ENCODE measurements around the gene USP14. TPM values are rescaled to one million over a fixed set of nuclear protein-coding genes. Genes with fewer than 3 reads are reported as not detected.

The USP14 gene
- total RNA-seq, 1 experiment from 2014 or later: 95.2 TPM

GRCh38 chr18:159037-159652 lies 788 bp downstream of the USP14 start:
- H3K27me3 Mint-ChIP-seq (ENCODE audit: insufficient read depth, unreplicated experiment): no peaks in the 10 kb centered on the region

GRCh38 chr18:159933-160332 lies 1.6 kb downstream of the USP14 start:
- H3K4me3 ChIP-seq (ENCODE audit: low read depth, low read length): peak overlapping the region; percentile 78

More at GRCh38 chr18:159037-159652, 788 bp downstream of the USP14 start:
- H3K36me3 Mint-ChIP-seq (ENCODE audit: insufficient read depth, unreplicated experiment): peaks cover 14% of the 10 kb centered on the region
- Histone ChIP-seq H3K36me3 (ENCODE audit: control insufficient read depth, insufficient read depth, low read length) (no peaks in the 10 kb centered on the region; the same call in 1 of the 2 replicates), H3K9me3 (no peaks in the 10 kb centered on the region), H3K27me3 (replicated peaks; ENCODE audit: control insufficient read depth, insufficient read depth, low read length) (no peaks in the 10 kb centered on the region), H3K4me1 (peaks cover 15% of the 10 kb centered on the region; the same call in 1 of the 2 replicates), H3K4me3 (ENCODE audit: low read depth, low read length) (peak overlapping the region; percentile 78)
- intact Hi-C loops (cut with micrococcal nuclease; ENCODE audit: unreplicated experiment): loop anchor here (5.0 kb wide), 1 partner anchor 47 kb away; no protein-coding TSS in a partner anchor
- DNase-seq: peak in 1 of 2 experiments; percentile 25
- CTCF ChIA-PET: no interaction called here
- no peaks in the 10 kb centered on the region for H3K9me3 Mint-ChIP-seq (ENCODE audit: unreplicated experiment)
- POLR2A ChIA-PET: no interaction called here
- H3K4me1 Mint-ChIP-seq (ENCODE audit: low read depth, unreplicated experiment): peaks cover 6% of the 10 kb centered on the region
- TF ChIP-seq CTCF (IDR thresholded peaks at IDR 0.05; ENCODE audit: insufficient read depth in 1 of 2, low read depth in 1 of 2, low read length in 1 of 2, severe bottlenecking in 1 of 2, unreplicated experiment in 1 of 2): no peak
- TSS peak; percentile 47 for BruUV-seq (replicated peaks)
- peak overlapping the region; percentile 90 for H3K4me3 Mint-ChIP-seq (ENCODE audit: unreplicated experiment)
- H3K27ac Mint-ChIP-seq (ENCODE audit: unreplicated experiment): peak overlapping the region; percentile 93

More at GRCh38 chr18:159933-160332, 1.6 kb downstream of the USP14 start:
- Histone ChIP-seq H3K36me3 (ENCODE audit: control insufficient read depth, insufficient read depth, low read length) (no peaks in the 10 kb centered on the region; the same call in 1 of the 2 replicates), H3K9me3 (no peaks in the 10 kb centered on the region), H3K4me1 (peaks cover 15% of the 10 kb centered on the region; the same call in 1 of the 2 replicates), H3K27me3 (replicated peaks; ENCODE audit: control insufficient read depth, insufficient read depth, low read length) (no peaks in the 10 kb centered on the region)
- peak overlapping the region; percentile 90 for H3K4me3 Mint-ChIP-seq (ENCODE audit: unreplicated experiment)
- intact Hi-C loops (cut with micrococcal nuclease; ENCODE audit: unreplicated experiment): loop anchor here (5.0 kb wide), 1 partner anchor 48 kb away; no protein-coding TSS in a partner anchor
- no TSS peak for BruUV-seq (replicated peaks)
- POLR2A ChIA-PET: no interaction called here
- peak overlapping the region; percentile 93 for H3K27ac Mint-ChIP-seq (ENCODE audit: unreplicated experiment)
- TF ChIP-seq CTCF (IDR thresholded peaks at IDR 0.05; ENCODE audit: insufficient read depth in 1 of 2, low read depth in 1 of 2, low read length in 1 of 2, severe bottlenecking in 1 of 2, unreplicated experiment in 1 of 2): no peak
- CTCF ChIA-PET: no interaction called here
- H3K36me3 Mint-ChIP-seq (ENCODE audit: insufficient read depth, unreplicated experiment): peaks cover 19% of the 10 kb centered on the region
- H3K4me1 Mint-ChIP-seq (ENCODE audit: low read depth, unreplicated experiment): peaks cover 6% of the 10 kb centered on the region
- DNase-seq: no peak
- no peaks in the 10 kb centered on the region for H3K9me3 Mint-ChIP-seq (ENCODE audit: unreplicated experiment)
- H3K27me3 Mint-ChIP-seq (ENCODE audit: insufficient read depth, unreplicated experiment): no peaks in the 10 kb centered on the region

All from Caco-2 (cell line).